GM12878 (cell line): ENCODE data around the gene XYLB. TPM values are rescaled to one million over a fixed set of nuclear protein-coding genes. Genes with fewer than 3 reads are reported as not detected.

Source experiments
- HDAC2 ChIP-seq: fragments of 200-600 bp; sonication (generic); IDR thresholded peaks from 2 replicates; pipeline ENCODE4 v1.6.1; 2017
- KLF5 ChIP-seq: fragments of 450-650 bp; IDR thresholded peaks from 2 replicates; pipeline ENCODE4 v1.6.1; 2014; ENCODE audit warnings: mild to moderate bottlenecking; ENCODE audit not compliant: partially characterized antibody
- PKNOX1 ChIP-seq: fragments of 450-650 bp; IDR thresholded peaks from 2 replicates; pipeline ENCODE4 v1.6.1; 2016; ENCODE audit warnings: mild to moderate bottlenecking
- POLR2A ChIP-seq: IDR thresholded peaks from 2 replicates; pipeline ENCODE4 v1.6.1; 2011; ENCODE audit warnings: low read depth, mild to moderate bottlenecking, low read length
- RELB ChIP-seq: fragments of 450-650 bp; IDR thresholded peaks from 2 replicates; pipeline ENCODE4 v1.6.1; 2017; ENCODE audit warnings: low read depth, mild to moderate bottlenecking, moderate library complexity
- SMARCA5 ChIP-seq: fragments of 450-650 bp; IDR thresholded peaks from 2 replicates; pipeline ENCODE4 v1.6.1; 2017; ENCODE audit warnings: mild to moderate bottlenecking
- TAF1 ChIP-seq: IDR thresholded peaks from 2 replicates; pipeline ENCODE4 v1.6.1; 2011; ENCODE audit warnings: mild to moderate bottlenecking, low read depth, low read length, borderline replicate concordance
- ZNF592 ChIP-seq: fragments of 450-650 bp; IDR thresholded peaks from 2 replicates; pipeline ENCODE4 v1.6.1; 2017; ENCODE audit warnings: mild to moderate bottlenecking, moderate library complexity
- polyA plus RNA-seq, 11 experiments: library from polyadenylated mRNA; depleted of rRNA in 4 of 11; unstranded in 6 of 11; stranded (reverse) in 5 of 11; fragments of >200 nt; fragmentation: Nextera tagmentation in 4 of 11; fragmentation: Illumina TruSeq in 1 of 11; extraction: Ambion mirVana in 4 of 11; extraction: Trizol in 1 of 11; gene quantifications; 1 replicate in 1 of 11; 2 replicates in 10 of 11; pipeline versions ENCODE4 v1.2.1 to v1.2.3, GENCODE V29; 2011 to 2016; ENCODE audit warnings: inconsistent platforms in 2 of 11, missing spikeins in 2 of 11, low read depth in 1 of 11
- total RNA-seq, 4 experiments: library from RNA; depleted of rRNA in 3 of 4; stranded (reverse); fragments of >200 nt in 3 of 4; fragmentation: Illumina TruSeq in 1 of 4; extraction: Trizol in 1 of 4; gene quantifications; 2 replicates each; pipeline versions ENCODE4 v1.2.1 to v1.2.3, GENCODE V29; 2013 to 2021

XYLB gene
- total and polyA plus RNA-seq, 10 of the 15 experiments (the other 5 are each of a cell fraction or from before 2014, with no cell fraction given): 0.60 to 6.1 (median 3.5) TPM

DNA sequence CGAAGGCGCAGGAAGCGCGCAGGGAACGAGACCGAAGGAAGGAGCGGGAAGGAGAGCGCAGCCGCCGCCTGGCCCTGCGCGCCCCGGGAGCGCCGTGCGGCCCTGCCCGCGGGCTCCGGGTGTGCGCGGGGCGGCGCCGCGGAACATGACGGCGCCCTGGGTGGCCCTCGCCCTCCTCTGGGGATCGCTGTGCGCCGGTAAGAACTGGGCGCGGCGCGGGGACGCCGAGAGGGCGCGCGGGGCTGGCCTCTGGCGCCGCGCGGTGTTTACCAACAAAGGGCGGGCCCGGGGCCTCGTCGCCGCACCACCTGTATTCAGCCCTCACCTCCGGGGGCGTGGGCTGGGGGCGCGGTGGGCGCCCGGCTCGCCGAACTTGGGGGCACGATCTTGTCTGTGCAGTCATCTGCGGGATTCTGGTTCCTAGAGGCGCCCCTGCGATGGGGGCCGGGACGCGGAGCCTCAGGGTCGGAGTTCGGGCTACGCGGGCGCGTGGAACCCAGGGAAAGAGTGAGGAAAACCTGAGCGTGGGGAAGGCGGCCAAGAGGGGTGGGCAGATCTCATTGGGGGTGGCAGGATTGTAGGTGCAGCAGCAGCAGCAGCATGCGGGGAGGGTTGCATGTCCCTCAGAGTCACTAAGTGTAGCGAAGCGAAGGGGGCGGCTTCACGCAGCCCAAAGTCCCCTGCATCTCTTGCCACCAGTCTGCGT lies 107.7 kb downstream of the XYLB start (continued):
- TF ChIP-seq ZNF592 (no peak), POLR2A (peak; percentile 14), PKNOX1 (no peak), SMARCA5 (peak; percentile 51; the same call in 1 of the 2 replicates), HDAC2 (0 out of 2 replicates have a peak, but pooled peaks have one; percentile 52), KLF5 (peak; percentile 38), TAF1 (0 out of 2 replicates have a peak, but pooled peaks have one; percentile 18), RELB (no peak)
